Stimulated activated CD4-positive, alpha-beta T cell treated with anti-CD3 and anti-CD28 coated beads, Interleukin-12 subunit alpha, Interleukin-12 subunit beta, amount 100 ng/mL, for 48 hours (primary cell): ENCODE measurements around the gene STAG2.
A peak's percentile ranks its signal among the peaks of the same experiment; 100 is the strongest.
"Not testable (repeated sequence)": the region's sequence is repeated elsewhere in the genome, so short reads cannot be mapped to it uniquely, and the experiment has no call there.

Experiments
- DNase-seq, 3 donors: peaks; one replicate each; pipeline ENCODE4 v3.0.0-alpha.2; 2020; ENCODE audit warnings: low read depth in 2 of 3, low spot score in 1 of 3

STAG2 gene

GRCh38 chrX:123961268-123962005 lies at the start of gene STAG2:
TSS of gene STAG2 (plus strand) at chrX:123961706. CDS start at chrX:124022628, 60,922 bp downstream.
- peak; percentile 39 to 53 (median 43) for DNase-seq

GRCh38 chrX:123917069-123917468 lies 44.4 kb upstream of the STAG2 start:
- DNase-seq, result no peak

DNA sequence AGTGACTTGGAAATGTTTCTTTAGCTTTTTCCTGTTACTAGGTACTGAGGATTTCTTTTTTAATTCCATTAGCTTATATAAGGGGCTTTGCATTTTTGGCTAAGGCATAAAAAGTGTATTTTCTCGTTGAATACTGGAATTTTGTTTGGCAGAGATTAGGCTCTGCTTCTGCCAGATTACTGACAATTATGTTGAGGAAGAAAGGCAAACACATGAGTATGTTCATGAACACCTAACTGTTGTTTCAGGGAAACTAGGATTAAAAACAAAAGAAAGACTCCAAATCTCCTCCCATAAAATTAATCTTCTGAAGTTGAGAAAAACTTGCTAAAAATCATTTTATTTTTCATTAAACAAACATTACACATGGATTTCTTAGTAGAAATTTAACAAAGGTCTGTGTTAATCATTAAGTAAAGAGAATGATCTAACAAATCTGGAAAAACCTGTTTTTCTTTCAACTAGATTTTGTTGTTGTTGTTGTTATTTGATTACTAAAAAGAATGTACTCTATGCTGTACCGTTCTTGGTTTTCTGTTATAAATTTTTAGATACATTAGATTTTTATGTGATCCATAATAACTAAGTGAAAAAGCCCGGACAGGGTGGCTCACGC lies 43.3 kb upstream of the STAG2 start:
- no peak for DNase-seq

- no peak for DNase-seq
These were observed 41.3 kb upstream of the STAG2 start for GRCh38 chrX:123920105-123920785.

DNA sequence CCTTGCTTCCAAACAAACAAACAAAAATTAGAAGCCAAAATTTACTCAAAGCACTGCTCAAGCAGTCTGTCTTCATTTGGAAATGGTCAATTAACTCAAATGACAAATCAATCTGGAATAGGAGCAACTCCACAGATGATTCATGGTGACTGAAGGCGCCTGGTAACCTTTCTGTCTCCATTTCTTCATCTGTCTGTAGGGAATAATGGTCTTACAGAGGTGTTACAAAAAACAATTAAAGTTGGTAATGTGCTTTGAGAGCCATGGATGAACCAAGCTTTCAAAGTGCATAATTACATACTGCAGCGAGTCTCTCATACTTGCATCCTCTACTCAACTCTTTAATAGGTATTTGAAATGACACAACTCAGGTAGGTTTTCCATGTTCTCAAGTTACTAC lies 38.3 kb upstream of the STAG2 start:
- DNase-seq, result no peak

- no peak for DNase-seq
These were observed 37.3 kb upstream of the STAG2 start for GRCh38 chrX:123924186-123924585.

- no peak for DNase-seq
These were observed 33.7 kb upstream of the STAG2 start for GRCh38 chrX:123927845-123928244.

GRCh38 chrX:123932055-123932454 lies 29.5 kb upstream of the STAG2 start:
- DNase-seq, result not testable (repeated sequence)

- DNase-seq, result no peak
These were observed 18.4 kb upstream of the STAG2 start for GRCh38 chrX:123943074-123943473.

- no peak for DNase-seq
These were observed 18.0 kb upstream of the STAG2 start for GRCh38 chrX:123943488-123943887.

DNA sequence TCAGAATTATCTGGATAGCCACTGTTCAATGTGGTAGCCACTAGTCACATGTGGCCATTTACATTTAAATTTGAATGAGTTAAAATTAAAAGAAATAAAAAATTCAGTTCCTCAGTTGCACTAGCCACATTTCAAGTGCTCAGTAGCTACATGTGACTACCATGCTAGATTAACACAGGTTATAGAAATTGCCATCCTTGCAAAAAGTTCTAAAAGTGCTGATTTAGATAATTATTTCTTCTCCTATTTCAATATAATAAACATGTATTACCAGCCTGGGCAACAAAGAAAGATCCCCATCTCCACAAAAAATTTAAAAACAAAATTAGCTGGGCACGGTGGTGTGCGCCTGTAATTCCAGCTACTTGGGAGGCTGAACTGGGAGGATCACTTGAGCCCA lies 11.7 kb upstream of the STAG2 start:
- no peak for DNase-seq

DNA sequence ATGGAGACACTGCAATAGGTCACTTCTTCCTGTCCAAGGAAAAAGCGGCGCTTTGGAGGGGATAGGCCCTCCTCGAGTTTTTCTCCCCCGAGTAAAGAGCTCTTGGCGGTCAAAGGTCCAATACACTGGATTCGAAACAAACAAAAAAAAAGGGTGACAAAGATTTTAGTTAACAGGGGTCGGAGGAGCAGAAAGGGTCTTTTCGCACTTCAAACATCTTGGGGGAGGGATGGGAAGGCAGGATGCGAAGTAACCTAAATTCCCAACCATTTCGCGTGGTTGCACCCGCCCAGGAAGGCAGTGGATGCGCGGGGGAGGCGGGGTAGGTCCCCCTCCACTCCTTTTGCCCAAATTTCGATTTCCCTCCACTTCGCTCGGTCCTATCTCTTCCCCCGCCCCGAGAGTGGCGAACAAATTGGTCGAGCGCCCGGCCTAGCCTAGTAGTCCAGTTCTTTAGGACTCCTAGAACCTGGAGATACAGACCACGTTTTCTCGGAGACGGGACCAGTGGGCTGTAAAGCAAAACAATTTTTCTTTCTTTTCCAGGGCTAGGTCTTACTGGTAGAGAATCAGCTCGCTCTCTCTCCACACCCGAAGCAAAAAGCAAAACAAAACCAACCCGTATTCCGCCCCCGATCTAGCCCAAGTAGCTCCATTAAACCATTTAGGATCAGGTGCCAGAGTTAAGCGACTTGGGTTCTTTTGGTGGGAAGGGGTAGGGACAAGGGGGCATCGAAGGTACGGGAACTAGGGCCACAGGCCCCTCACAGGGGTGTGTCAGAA lies 2.0 kb upstream of the STAG2 start:
- DNase-seq, result peak in 1 of 3 donors; percentile 11

- DNase-seq, result no peak
These were observed 594 bp upstream of the STAG2 start for GRCh38 chrX:123960956-123961267.

GRCh38 chrX:123962006-123962467 lies 531 bp downstream of the STAG2 start:
- DNase-seq, result peak in 1 of 3 donors; percentile 27

DNA sequence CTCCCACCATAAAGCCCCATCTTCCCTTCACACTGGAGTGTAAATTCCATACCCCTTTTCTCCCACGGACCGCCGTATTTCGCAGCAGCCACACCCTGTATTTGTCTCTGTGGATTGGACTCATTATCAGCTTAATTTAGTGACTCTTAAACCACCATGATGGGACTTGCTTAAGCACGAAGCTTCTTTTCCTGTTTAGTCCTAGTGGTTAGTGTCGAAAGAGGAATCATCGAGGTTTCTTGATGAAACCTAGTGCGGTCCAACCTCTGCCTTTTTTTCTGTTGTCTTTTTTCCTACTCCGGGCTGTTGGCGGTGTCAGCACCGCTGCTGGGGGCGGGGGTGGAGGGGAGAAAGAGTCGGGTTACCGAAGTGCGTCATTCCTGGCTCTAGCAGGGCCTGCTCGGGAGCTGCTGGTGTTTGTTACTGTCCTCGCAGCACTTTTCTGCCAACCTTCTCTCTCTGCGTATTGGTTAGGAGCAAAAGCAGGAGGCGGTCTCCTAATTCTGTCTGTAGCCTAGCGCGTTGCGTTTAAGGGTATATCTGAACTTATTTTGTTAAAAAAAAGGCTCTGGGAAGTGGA lies 1.4 kb downstream of the STAG2 start:
- peak; percentile 72 to 84 (median 80) for DNase-seq

GRCh38 chrX:123964156-123964834 lies 2.8 kb downstream of the STAG2 start:
- no peak for DNase-seq

DNA sequence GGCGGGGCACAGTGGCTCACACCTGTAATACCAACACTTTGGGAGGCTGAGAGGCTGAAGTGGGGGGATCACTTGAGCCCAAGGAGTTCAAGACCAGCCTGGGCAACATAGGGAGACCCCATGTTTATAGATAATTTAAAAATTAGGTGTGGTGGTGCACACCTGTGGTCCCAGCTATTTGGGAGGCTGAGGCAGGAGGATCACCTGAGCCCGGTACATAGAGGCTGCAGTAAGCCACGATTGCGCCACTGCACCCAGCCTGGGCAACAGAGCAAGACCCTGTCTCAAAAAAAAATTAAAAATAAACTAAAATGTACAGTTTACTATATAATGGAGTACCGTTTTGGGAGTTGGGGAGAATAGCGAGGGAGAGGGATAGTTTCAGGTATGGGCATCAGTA lies 4.2 kb downstream of the STAG2 start:
- no peak for DNase-seq

DNA sequence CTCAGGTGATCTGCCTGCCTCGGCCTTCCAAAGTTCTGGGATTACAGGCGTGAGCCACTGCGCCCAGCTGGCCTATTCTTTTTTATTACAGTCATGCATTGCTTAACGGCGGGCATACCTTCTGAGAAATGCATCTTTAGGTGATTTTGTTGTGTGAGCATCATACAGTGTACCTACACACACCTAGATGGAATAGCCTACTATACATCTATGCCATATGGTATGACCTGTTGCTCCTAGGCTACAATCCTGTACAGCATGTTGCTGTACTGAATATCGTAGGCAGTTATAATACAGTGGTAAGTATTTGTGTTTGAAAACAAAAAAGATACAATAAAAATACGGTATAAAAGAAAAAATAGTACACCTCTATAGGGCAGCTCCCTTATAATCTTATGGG lies 6.0 kb downstream of the STAG2 start:
- no peak for DNase-seq

GRCh38 chrX:123968383-123969050 lies 7.0 kb downstream of the STAG2 start:
- no peak for DNase-seq

GRCh38 chrX:123971982-123972381 lies 10.5 kb downstream of the STAG2 start:
- no peak for DNase-seq
